Tibial nerve (tissue), 4 donors: Measurements from ENCODE around the gene PRR11. TPM values are rescaled to one million over a fixed set of nuclear protein-coding genes. Genes with fewer than 3 reads are reported as not detected.

Experiments used
- DNase-seq, 2 donors: peaks; one replicate each; pipeline ENCODE4 v3.0.0-alpha.2; 2019; ENCODE audit warnings: low spot score in 2 of 2
- H3K27ac ChIP-seq, 4 donors: fragments of 200-600 bp; sonication (generic) in 3 of 4; one replicate each; pipeline ENCODE4 v1.5.1; 2017 to 2019; ENCODE audit warnings: mild to moderate bottlenecking in 1 of 4
- H3K27me3 ChIP-seq, 2 donors: fragments of 200-600 bp; sonication (generic) in 1 of 2; one replicate each; pipeline versions ENCODE4 v1.5.1 to v1.6.0; 2017 to 2019
- H3K36me3 ChIP-seq, 3 donors: fragments of 200-600 bp; sonication (generic); one replicate each; pipeline ENCODE4 v1.5.1; 2018 to 2019
- H3K4me1 ChIP-seq, 4 donors: fragments of 200-600 bp; sonication (generic) in 3 of 4; one replicate each; pipeline ENCODE4 v1.5.1; 2017 to 2019
- H3K4me3 ChIP-seq, 4 donors: fragments of 200-600 bp; sonication (generic) in 3 of 4; one replicate each; pipeline ENCODE4 v1.5.1; 2017 to 2019; ENCODE audit warnings: mild to moderate bottlenecking in 1 of 4, moderate library complexity in 1 of 4
- H3K9me3 ChIP-seq, 4 donors: fragments of 200-600 bp; sonication (generic) in 3 of 4; one replicate each; pipeline ENCODE4 v1.5.1; 2017 to 2019
- EP300 ChIP-seq, 2 donors: sonication (generic); formaldehyde crosslinking; IDR thresholded peaks; one replicate each; pipeline ENCODE4 v1.6.1; 2017; ENCODE audit warnings: antibody characterized with exemption in 2 of 2, mild to moderate bottlenecking in 1 of 2
- POLR2A ChIP-seq, 2 donors: fragments of 450-650 bp; IDR thresholded peaks; one replicate each; pipeline ENCODE4 v1.6.1; 2017; ENCODE audit warnings: antibody characterized with exemption in 2 of 2, mild to moderate bottlenecking in 2 of 2, moderate library complexity in 2 of 2
- WGBS, 2 donors: methylation state at CpG; one replicate each; pipeline ENCODE4 v1.1.5; 2018; 5-methylcytosine and 5-hydroxymethylcytosine counted together
- total RNA-seq, 4 donors: library from RNA; depleted of rRNA; stranded (reverse); fragments of >200 nt; gene quantifications; one replicate each; pipeline ENCODE4 v1.1.0, GENCODE V29; 2016
- TF ChIP-seq, protein P1 (sequence below), 5 experiments: fragments of 200-600 bp in 3 of 5; fragments of 450-650 bp in 2 of 5; sonication (generic) in 3 of 5; IDR thresholded peaks; one replicate each; pipeline ENCODE4 v1.5.1; 2016 to 2019; ENCODE audit warnings: antibody characterized with exemption in 5 of 5, mild to moderate bottlenecking in 3 of 5, moderate library complexity in 2 of 5

PRR11 gene
- total RNA-seq, 4 donors from 2014 or later = 0.66 to 44.4 (median 0.84) TPM

DNA sequence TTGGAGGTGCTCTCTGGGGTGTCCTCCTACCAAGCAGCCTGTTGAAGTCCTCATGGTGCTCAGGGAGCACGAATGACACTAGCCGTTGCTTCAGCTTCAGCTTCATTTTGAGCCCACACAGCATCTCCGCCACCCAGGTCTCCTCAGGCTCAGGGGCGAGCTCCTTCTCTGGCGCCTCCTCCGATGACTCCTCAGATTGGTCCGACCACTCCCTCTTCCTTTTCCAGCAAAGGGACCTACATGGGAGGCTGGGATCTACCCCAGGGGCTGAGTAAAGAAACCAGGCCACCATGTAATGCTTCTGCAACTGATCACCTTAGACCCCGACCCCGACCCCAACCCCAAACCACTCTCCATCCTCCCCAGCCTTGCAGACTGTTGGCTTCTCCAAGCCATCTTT lies 25.9 kb downstream of the PRR11 start:
- no peak for DNase-seq
- no peak for TF ChIP-seq POLR2A (IDR thresholded peaks at IDR 0.05)
- no peak for TF ChIP-seq EP300 (IDR thresholded peaks at IDR 0.05)
- TF ChIP-seq, protein P1, sequence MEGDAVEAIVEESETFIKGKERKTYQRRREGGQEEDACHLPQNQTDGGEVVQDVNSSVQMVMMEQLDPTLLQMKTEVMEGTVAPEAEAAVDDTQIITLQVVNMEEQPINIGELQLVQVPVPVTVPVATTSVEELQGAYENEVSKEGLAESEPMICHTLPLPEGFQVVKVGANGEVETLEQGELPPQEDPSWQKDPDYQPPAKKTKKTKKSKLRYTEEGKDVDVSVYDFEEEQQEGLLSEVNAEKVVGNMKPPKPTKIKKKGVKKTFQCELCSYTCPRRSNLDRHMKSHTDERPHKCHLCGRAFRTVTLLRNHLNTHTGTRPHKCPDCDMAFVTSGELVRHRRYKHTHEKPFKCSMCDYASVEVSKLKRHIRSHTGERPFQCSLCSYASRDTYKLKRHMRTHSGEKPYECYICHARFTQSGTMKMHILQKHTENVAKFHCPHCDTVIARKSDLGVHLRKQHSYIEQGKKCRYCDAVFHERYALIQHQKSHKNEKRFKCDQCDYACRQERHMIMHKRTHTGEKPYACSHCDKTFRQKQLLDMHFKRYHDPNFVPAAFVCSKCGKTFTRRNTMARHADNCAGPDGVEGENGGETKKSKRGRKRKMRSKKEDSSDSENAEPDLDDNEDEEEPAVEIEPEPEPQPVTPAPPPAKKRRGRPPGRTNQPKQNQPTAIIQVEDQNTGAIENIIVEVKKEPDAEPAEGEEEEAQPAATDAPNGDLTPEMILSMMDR (IDR thresholded peaks at IDR 0.05) = no peak
- H3K4me3 ChIP-seq = no peak overlapping the region
- no peaks in the 10 kb centered on the region for H3K36me3 ChIP-seq
- 97 to 99% methylated on average over 9 of the region's 9 CpGs for WGBS, 2 donors
- H3K9me3 ChIP-seq = no peaks in the 10 kb centered on the region
- no peak overlapping the region for H3K27ac ChIP-seq
- no peaks in the 10 kb centered on the region for H3K27me3 ChIP-seq
- no peaks in the 10 kb centered on the region for H3K4me1 ChIP-seq

DNA sequence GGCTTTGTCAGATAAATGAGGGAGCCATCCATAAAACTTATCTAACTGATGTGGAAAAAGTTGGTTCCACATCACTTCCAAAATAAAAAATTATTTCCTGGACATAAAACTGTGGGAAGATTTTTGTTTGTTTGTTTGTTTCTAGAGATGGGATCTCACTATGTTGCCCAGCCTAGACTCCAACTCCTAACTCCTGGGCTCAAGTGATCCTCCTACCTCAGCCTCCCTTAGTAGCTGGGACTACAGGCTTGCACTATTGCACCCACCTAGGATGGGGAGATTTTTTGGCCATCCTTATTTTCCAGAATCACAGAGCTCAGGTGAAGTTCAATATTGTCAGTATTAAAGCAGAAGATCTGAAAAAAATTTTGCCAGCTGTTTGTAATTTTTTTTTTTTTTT lies 30.5 kb downstream of the PRR11 start:
- TF ChIP-seq EP300 (IDR thresholded peaks at IDR 0.05) = no peak
- TF ChIP-seq POLR2A (IDR thresholded peaks at IDR 0.05) = no peak
- TF ChIP-seq, protein P1 (IDR thresholded peaks at IDR 0.05) = no peak
- Histone ChIP-seq H3K9me3 (no peaks in the 10 kb centered on the region), H3K27ac (no peak overlapping the region), H3K36me3 (no peaks in the 10 kb centered on the region), H3K27me3 (no peaks in the 10 kb centered on the region), H3K4me1 (no peaks in the 10 kb centered on the region), H3K4me3 (no peak overlapping the region)
- no peak for DNase-seq

DNA sequence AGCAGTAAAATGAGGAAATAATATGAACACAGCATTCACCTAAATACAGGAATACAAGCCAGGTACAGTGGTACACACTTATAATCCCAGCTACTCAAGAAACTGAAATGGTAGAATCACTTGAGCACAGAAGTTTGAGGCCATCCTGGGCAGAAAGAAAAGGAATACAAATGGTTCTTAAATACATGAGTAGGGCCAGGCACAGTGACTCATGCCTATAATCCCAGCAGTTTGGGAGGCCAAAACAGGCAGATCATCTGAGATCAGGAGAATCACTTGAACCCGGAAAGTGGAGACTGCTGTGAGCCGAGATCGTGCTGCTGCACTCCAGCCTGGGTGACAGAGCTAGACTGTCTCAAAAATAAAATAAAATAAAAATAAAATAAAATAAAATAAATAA lies 31.3 kb downstream of the PRR11 start:
- DNase-seq = no peak
- H3K4me1 ChIP-seq = no peaks in the 10 kb centered on the region
- H3K27me3 ChIP-seq = no peaks in the 10 kb centered on the region
- no peak overlapping the region for H3K4me3 ChIP-seq
- H3K9me3 ChIP-seq = no peaks in the 10 kb centered on the region
- TF ChIP-seq, protein P1 (IDR thresholded peaks at IDR 0.05) = no peak
- no peak for TF ChIP-seq EP300 (IDR thresholded peaks at IDR 0.05)
- no peak for TF ChIP-seq POLR2A (IDR thresholded peaks at IDR 0.05)
- 97 to 99% methylated on average over 3 of the region's 3 CpGs for WGBS, 2 donors
- no peak overlapping the region for H3K27ac ChIP-seq
- peaks cover 0 to 5% (median 0%) of the 10 kb centered on the region in 3 donors for H3K36me3 ChIP-seq

DNA sequence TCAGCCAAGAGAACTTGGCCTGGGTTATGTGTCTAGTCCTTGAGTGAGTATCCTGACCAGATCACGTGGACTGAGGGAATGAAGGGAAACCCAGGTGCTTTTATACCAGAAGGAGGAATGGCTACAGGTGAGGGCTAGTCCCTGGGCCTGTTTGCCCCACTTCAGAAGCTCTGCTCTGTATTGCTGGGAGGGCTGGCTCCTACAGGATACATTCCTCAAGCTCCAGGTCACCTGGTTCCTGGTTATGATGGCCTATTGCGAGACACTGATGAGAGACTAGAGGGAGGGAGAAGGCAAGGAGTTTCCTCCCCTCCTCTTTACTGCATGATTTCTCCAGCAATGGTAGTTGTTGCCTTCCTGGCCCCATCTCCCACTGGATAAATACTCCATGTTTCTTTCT lies 35.3 kb downstream of the PRR11 start:
- Histone ChIP-seq H3K27ac (no peak overlapping the region), H3K36me3 (peaks cover 0 to 9% (median 0%) of the 10 kb centered on the region in 3 donors), H3K4me3 (no peak overlapping the region), H3K4me1 (no peaks in the 10 kb centered on the region), H3K9me3 (no peaks in the 10 kb centered on the region), H3K27me3 (no peaks in the 10 kb centered on the region)
- TF ChIP-seq, protein P1 (IDR thresholded peaks at IDR 0.05) = no peak
- no peak for TF ChIP-seq POLR2A (IDR thresholded peaks at IDR 0.05)
- no peak for TF ChIP-seq EP300 (IDR thresholded peaks at IDR 0.05)
- 96 to 100% methylated on average over 2 of the region's 2 CpGs for WGBS, 2 donors
- no peak for DNase-seq

DNA sequence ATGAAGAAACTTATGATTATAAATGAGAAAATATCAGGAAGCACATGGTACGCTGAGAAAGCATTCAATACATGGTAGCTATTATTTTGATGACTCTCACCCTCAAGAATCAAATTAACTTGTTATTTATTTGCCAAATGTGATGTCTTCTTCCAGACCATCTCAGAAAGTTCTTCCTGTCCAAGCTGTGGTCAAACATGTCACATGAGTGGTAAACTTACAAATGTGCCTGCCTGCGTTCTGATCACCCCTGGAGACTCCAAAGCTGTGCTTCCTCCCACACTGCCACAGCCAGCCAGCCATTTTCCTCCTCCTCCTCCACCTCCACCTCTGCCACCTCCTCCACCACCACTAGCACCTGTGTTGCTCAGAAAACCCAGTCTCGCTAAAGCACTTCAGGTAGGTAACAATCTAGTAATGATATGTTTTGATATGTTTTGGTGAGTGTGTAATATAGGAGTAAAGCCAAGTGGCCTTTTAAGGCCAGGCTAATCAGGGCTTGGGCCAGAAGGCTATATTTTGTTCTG lies 37.9 kb downstream of the PRR11 start:
- H3K27me3 ChIP-seq = no peaks in the 10 kb centered on the region
- H3K27ac ChIP-seq = no peak overlapping the region
- WGBS, 2 donors = 89 to 91% methylated on average over 3 of the region's 3 CpGs
- H3K4me3 ChIP-seq = no peak overlapping the region
- H3K36me3 ChIP-seq = peaks cover 0 to 9% (median 0%) of the 10 kb centered on the region in 3 donors
- H3K9me3 ChIP-seq = no peaks in the 10 kb centered on the region
- TF ChIP-seq EP300 (IDR thresholded peaks at IDR 0.05) (no peak), POLR2A (IDR thresholded peaks at IDR 0.05) (no peak)
- TF ChIP-seq, protein P1 (IDR thresholded peaks at IDR 0.05) = no peak
- H3K4me1 ChIP-seq = no peaks in the 10 kb centered on the region
- no peak for DNase-seq
